Measurements from ENCODE around the gene ZNF385D. TPM values are rescaled to one million over a fixed set of nuclear protein-coding genes. Genes with fewer than 3 reads are reported as not detected.

Gene ZNF385D
- total RNA-seq, 1 experiment from 2014 or later: not detected

DNA sequence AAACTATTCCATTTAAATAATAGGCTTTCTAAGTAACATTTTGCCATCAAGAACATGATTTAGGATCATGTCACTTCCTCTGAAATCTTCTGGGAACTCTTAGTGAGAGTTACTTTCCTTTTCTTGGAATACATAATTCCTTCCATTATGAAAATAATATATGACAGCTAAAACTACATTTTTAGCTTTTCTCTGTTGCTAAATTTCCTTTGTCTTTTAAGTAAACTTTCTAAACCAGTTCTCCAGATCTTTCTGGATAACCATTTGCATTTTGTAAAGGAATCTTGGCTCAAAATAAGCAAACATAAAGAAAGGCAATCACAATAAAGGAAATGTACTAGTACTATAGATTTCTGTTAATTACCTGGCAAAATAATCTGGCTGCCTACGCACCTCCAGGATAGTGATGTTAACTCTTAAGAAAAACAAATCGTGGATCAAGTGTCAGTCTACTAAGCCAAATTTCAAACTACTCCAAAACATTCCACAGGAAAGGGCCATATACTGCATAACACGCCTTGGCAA lies 165.7 kb downstream of the ZNF385D start:
- Histone ChIP-seq H3K9me2 (ENCODE audit: insufficient read depth) (no peaks in the 10 kb centered on the region), H3K27me3 (ENCODE audit: insufficient read depth, low read length) (no peaks in the 10 kb centered on the region), H3K27ac (ENCODE audit: low read depth, low read length) (no peak overlapping the region), H4K20me1 (ENCODE audit: insufficient read depth) (no peaks in the 10 kb centered on the region), H3K4me1 (ENCODE audit: control insufficient read depth in 1 of 2, insufficient read depth in 2 of 2, low read length in 2 of 2) (no peaks in the 10 kb centered on the region), H3K4me2 (ENCODE audit: low read length) (no peak overlapping the region), H3K79me2 (ENCODE audit: insufficient read depth, low read length) (no peaks in the 10 kb centered on the region), H3K4me3 (replicated peaks in 1 of 2; ENCODE audit: low read depth in 1 of 2, low read length in 2 of 2) (no peak overlapping the region), H3K9me3 (ENCODE audit: control insufficient read depth in 1 of 2, insufficient read depth in 1 of 2, low read depth in 1 of 2, low read length in 2 of 2) (peaks cover 0 to 5% of the 10 kb centered on the region in 2 experiments; a peak in 2 of 4 replicates), H3K9ac (ENCODE audit: low read length) (no peak overlapping the region), H2AFZ (ENCODE audit: low read depth, low read length, poor library complexity, severe bottlenecking) (no peak overlapping the region), H3K36me3 (ENCODE audit: control insufficient read depth in 1 of 2, insufficient read depth in 2 of 2, low read length in 2 of 2) (no peaks in the 10 kb centered on the region)
- DNase-seq (ENCODE audit: low read depth, low spot score) (no peak), ATAC-seq (no peak)
- CTCF ChIA-PET: no interaction called here
- POLR2A ChIA-PET: no interaction called here
- intact Hi-C loops (cut with micrococcal nuclease): no loop called here
- no TSS peak for BruUV-seq (replicated peaks)
- TF ChIP-seq EZH2phosphoT487 (IDR thresholded peaks at IDR 0.05; ENCODE audit: borderline replicate concordance) (no peak), ELF1 (IDR thresholded peaks at IDR 0.05; ENCODE audit: borderline replicate concordance, low read depth) (no peak), EGR1 (IDR thresholded peaks at IDR 0.05; ENCODE audit: low read depth) (no peak), SRF (IDR thresholded peaks at IDR 0.05; ENCODE audit: low read depth) (no peak), FOSL1 (IDR thresholded peaks at IDR 0.05; ENCODE audit: low read depth) (no peak), CEBPB (IDR thresholded peaks at IDR 0.05; ENCODE audit: low read depth) (no peak), YY1 (IDR thresholded peaks at IDR 0.05; ENCODE audit: extremely low read depth, insufficient replicate concordance, low read depth, low read length) (no peak), RAD21 (IDR thresholded peaks at IDR 0.05; ENCODE audit: low read depth) (no peak), EZH2 (IDR thresholded peaks at IDR 0.05) (no peak), ZNF274 (IDR thresholded peaks at IDR 0.05; ENCODE audit: low read depth, low read length) (no peak), POLR2AphosphoS5 (IDR thresholded peaks at IDR 0.05; ENCODE audit: low read depth, low read length) (no peak)
- TF ChIP-seq, protein P1, sequence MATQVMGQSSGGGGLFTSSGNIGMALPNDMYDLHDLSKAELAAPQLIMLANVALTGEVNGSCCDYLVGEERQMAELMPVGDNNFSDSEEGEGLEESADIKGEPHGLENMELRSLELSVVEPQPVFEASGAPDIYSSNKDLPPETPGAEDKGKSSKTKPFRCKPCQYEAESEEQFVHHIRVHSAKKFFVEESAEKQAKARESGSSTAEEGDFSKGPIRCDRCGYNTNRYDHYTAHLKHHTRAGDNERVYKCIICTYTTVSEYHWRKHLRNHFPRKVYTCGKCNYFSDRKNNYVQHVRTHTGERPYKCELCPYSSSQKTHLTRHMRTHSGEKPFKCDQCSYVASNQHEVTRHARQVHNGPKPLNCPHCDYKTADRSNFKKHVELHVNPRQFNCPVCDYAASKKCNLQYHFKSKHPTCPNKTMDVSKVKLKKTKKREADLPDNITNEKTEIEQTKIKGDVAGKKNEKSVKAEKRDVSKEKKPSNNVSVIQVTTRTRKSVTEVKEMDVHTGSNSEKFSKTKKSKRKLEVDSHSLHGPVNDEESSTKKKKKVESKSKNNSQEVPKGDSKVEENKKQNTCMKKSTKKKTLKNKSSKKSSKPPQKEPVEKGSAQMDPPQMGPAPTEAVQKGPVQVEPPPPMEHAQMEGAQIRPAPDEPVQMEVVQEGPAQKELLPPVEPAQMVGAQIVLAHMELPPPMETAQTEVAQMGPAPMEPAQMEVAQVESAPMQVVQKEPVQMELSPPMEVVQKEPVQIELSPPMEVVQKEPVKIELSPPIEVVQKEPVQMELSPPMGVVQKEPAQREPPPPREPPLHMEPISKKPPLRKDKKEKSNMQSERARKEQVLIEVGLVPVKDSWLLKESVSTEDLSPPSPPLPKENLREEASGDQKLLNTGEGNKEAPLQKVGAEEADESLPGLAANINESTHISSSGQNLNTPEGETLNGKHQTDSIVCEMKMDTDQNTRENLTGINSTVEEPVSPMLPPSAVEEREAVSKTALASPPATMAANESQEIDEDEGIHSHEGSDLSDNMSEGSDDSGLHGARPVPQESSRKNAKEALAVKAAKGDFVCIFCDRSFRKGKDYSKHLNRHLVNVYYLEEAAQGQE (IDR thresholded peaks at IDR 0.05; ENCODE audit: low read depth): no peak
- TF ChIP-seq, protein P2, sequence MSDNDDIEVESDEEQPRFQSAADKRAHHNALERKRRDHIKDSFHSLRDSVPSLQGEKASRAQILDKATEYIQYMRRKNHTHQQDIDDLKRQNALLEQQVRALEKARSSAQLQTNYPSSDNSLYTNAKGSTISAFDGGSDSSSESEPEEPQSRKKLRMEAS (IDR thresholded peaks at IDR 0.05): no peak
- TF ChIP-seq, protein P3, sequence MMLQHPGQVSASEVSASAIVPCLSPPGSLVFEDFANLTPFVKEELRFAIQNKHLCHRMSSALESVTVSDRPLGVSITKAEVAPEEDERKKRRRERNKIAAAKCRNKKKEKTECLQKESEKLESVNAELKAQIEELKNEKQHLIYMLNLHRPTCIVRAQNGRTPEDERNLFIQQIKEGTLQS (IDR thresholded peaks at IDR 0.05): no peak
- TF ChIP-seq, protein P4, sequence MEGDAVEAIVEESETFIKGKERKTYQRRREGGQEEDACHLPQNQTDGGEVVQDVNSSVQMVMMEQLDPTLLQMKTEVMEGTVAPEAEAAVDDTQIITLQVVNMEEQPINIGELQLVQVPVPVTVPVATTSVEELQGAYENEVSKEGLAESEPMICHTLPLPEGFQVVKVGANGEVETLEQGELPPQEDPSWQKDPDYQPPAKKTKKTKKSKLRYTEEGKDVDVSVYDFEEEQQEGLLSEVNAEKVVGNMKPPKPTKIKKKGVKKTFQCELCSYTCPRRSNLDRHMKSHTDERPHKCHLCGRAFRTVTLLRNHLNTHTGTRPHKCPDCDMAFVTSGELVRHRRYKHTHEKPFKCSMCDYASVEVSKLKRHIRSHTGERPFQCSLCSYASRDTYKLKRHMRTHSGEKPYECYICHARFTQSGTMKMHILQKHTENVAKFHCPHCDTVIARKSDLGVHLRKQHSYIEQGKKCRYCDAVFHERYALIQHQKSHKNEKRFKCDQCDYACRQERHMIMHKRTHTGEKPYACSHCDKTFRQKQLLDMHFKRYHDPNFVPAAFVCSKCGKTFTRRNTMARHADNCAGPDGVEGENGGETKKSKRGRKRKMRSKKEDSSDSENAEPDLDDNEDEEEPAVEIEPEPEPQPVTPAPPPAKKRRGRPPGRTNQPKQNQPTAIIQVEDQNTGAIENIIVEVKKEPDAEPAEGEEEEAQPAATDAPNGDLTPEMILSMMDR (IDR thresholded peaks at IDR 0.05 in 2 of 3, conservative IDR thresholded peaks at IDR 0.05 in 1 of 3; ENCODE audit: borderline replicate concordance in 1 of 3, insufficient read depth in 1 of 3, low read depth in 2 of 3, low read length in 2 of 3): no peak
- RAD21 ChIA-PET (ENCODE audit: low non-redundant PET in 1 of 2, low total read pairs in 2 of 2, uncharacterized antibody in 2 of 2, unreplicated experiment in 2 of 2): no interaction called here

Measured in HCT116 (cell line).